ENCODE results near the gene CNIH3. TPM values are rescaled to one million over a fixed set of nuclear protein-coding genes. Genes with fewer than 3 reads are reported as not detected.

Gene CNIH3
- total and polyA plus RNA-seq, 2 donors (not counting 3 experiments of a cell fraction or from before 2014, with no cell fraction given), result 1.3 to 2.5 TPM

- BruUV-seq (replicated peaks), result no TSS peak
- intact Hi-C loops (cut with micrococcal nuclease) (loop anchor here (5.0 kb wide), 1 partner anchor 53 kb away; no protein-coding TSS in a partner anchor), dilution Hi-C loops (cut with MboI; ENCODE audit: extremely low pct_ligation_motif_present, low sequenced_read_pairs) (no loop called here)
- DNase-seq (ENCODE audit: low read depth, low spot score) (no peak), FAIRE-seq (no peak)
- Histone ChIP-seq H3K9ac (replicated peaks; ENCODE audit: extremely low read depth, insufficient read depth, low read length) (no peak overlapping the region), H2AFZ (ENCODE audit: low read depth, low read length) (no peak overlapping the region), H3K36me3 (ENCODE audit: control insufficient read depth in 2 of 2, extremely low read depth in 1 of 2, insufficient read depth in 2 of 2, low read length in 2 of 2) (no peaks in the 10 kb centered on the region), H3K27me3 (ENCODE audit: control insufficient read depth in 2 of 2, insufficient read depth in 2 of 2, low read length in 2 of 2) (no peaks in the 10 kb centered on the region), H4K20me1 (replicated peaks; ENCODE audit: control insufficient read depth, extremely low read depth, insufficient read depth, low read length) (no peaks in the 10 kb centered on the region), H3K4me2 (ENCODE audit: insufficient read depth, low read length) (no peak overlapping the region), H3K4me3 (replicated peaks in 1 of 3; ENCODE audit: insufficient read depth in 1 of 3, low read depth in 1 of 3, low read length in 3 of 3) (no peak overlapping the region), H3K27ac (ENCODE audit: insufficient read depth, low read depth, low read length) (no peak overlapping the region), H3K9me1 (replicated peaks; ENCODE audit: control insufficient read depth, extremely low read depth, insufficient read depth, low read length) (no peaks in the 10 kb centered on the region), H3K4me1 (ENCODE audit: control insufficient read depth, extremely low read depth, insufficient read depth, low read length) (no peaks in the 10 kb centered on the region), H3K79me2 (ENCODE audit: control insufficient read depth, insufficient read depth, low read length) (no peaks in the 10 kb centered on the region), H3K9me3 (replicated peaks; ENCODE audit: control insufficient read depth, insufficient read depth, low read length) (no peaks in the 10 kb centered on the region)
- TF ChIP-seq MAX (IDR thresholded peaks at IDR 0.05; ENCODE audit: insufficient read depth, insufficient read length) (no peak), MYC (IDR thresholded peaks at IDR 0.05; ENCODE audit: low read depth, low read length) (no peak), FOS (IDR thresholded peaks at IDR 0.05; ENCODE audit: borderline replicate concordance, insufficient read depth, low read length) (no peak)
- CTCF ChIA-PET, result no interaction called here
- POLR2A ChIA-PET, result no interaction called here
Observed at GRCh38 chr1:224760163-224760562, 144.0 kb downstream of the CNIH3 start.

DNA sequence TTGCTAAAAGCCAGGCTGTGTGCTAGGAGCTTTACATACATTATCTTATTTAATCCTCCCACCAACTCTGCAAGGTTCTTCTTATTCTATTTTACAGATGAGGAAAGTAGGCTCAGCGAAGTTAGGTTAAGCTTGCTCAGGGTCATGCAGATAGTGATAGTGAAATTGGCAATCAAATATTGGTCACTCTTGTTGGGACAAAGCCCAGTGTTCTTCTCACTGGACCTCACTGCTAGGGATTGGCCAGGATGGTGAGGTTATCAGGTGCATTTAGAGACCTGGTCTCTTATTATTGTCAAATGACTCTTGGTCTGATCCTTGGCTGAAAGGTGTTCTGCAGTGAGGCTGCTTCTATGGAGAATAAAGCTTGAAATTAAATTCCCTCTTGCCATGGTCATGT, 145.1 kb downstream of the CNIH3 start:
- DNase-seq (ENCODE audit: low read depth, low spot score) (no peak), FAIRE-seq (no peak)
- Histone ChIP-seq H3K9ac (replicated peaks; ENCODE audit: extremely low read depth, insufficient read depth, low read length) (no peak overlapping the region), H3K4me2 (ENCODE audit: insufficient read depth, low read length) (no peak overlapping the region), H2AFZ (ENCODE audit: low read depth, low read length) (no peak overlapping the region), H3K36me3 (ENCODE audit: control insufficient read depth in 2 of 2, extremely low read depth in 1 of 2, insufficient read depth in 2 of 2, low read length in 2 of 2) (no peaks in the 10 kb centered on the region), H3K9me3 (replicated peaks; ENCODE audit: control insufficient read depth, insufficient read depth, low read length) (no peaks in the 10 kb centered on the region), H3K9me1 (replicated peaks; ENCODE audit: control insufficient read depth, extremely low read depth, insufficient read depth, low read length) (no peaks in the 10 kb centered on the region), H3K79me2 (ENCODE audit: control insufficient read depth, insufficient read depth, low read length) (no peaks in the 10 kb centered on the region), H4K20me1 (replicated peaks; ENCODE audit: control insufficient read depth, extremely low read depth, insufficient read depth, low read length) (no peaks in the 10 kb centered on the region), H3K4me3 (replicated peaks in 1 of 3; ENCODE audit: insufficient read depth in 1 of 3, low read depth in 1 of 3, low read length in 3 of 3) (no peak overlapping the region), H3K27me3 (ENCODE audit: control insufficient read depth in 2 of 2, insufficient read depth in 2 of 2, low read length in 2 of 2) (no peaks in the 10 kb centered on the region), H3K4me1 (ENCODE audit: control insufficient read depth, extremely low read depth, insufficient read depth, low read length) (no peaks in the 10 kb centered on the region), H3K27ac (ENCODE audit: insufficient read depth, low read depth, low read length) (no peak overlapping the region)
- CTCF ChIA-PET, result no interaction called here
- BruUV-seq (replicated peaks), result no TSS peak
- POLR2A ChIA-PET, result no interaction called here
- intact Hi-C loops (cut with micrococcal nuclease), result loop anchor here (5.0 kb wide), 1 partner anchor 54 kb away; no protein-coding TSS in a partner anchor
- TF ChIP-seq POLR2AphosphoS5 (IDR thresholded peaks at IDR 0.05; ENCODE audit: insufficient read depth, low read depth, low read length), result no peak
- no peak for TF ChIP-seq JUN (IDR thresholded peaks at IDR 0.05; ENCODE audit: borderline replicate concordance, insufficient read depth, insufficient read length, low read depth)
- no peak for TF ChIP-seq MYC (IDR thresholded peaks at IDR 0.05; ENCODE audit: low read depth, low read length)
- TF ChIP-seq, protein P1, sequence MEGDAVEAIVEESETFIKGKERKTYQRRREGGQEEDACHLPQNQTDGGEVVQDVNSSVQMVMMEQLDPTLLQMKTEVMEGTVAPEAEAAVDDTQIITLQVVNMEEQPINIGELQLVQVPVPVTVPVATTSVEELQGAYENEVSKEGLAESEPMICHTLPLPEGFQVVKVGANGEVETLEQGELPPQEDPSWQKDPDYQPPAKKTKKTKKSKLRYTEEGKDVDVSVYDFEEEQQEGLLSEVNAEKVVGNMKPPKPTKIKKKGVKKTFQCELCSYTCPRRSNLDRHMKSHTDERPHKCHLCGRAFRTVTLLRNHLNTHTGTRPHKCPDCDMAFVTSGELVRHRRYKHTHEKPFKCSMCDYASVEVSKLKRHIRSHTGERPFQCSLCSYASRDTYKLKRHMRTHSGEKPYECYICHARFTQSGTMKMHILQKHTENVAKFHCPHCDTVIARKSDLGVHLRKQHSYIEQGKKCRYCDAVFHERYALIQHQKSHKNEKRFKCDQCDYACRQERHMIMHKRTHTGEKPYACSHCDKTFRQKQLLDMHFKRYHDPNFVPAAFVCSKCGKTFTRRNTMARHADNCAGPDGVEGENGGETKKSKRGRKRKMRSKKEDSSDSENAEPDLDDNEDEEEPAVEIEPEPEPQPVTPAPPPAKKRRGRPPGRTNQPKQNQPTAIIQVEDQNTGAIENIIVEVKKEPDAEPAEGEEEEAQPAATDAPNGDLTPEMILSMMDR (IDR thresholded peaks at IDR 0.05; ENCODE audit: extremely low read depth in 1 of 2, insufficient read depth in 1 of 2, low read depth in 1 of 2, low read length in 2 of 2), result no peak
- TF ChIP-seq GATA2 (IDR thresholded peaks at IDR 0.05; ENCODE audit: insufficient read depth, insufficient read length, low read depth, low read length), result no peak
- TF ChIP-seq MAX (IDR thresholded peaks at IDR 0.05; ENCODE audit: insufficient read depth, insufficient read length), result no peak
- no peak for TF ChIP-seq FOS (IDR thresholded peaks at IDR 0.05; ENCODE audit: borderline replicate concordance, insufficient read depth, low read length)
- TF ChIP-seq POLR2A (IDR thresholded peaks at IDR 0.05; ENCODE audit: low read depth, low read length), result no peak
- no peak for TF ChIP-seq EZH2 (IDR thresholded peaks at IDR 0.05; ENCODE audit: borderline replicate concordance, low read depth, low read length, severe bottlenecking)
- dilution Hi-C loops (cut with MboI; ENCODE audit: extremely low pct_ligation_motif_present, low sequenced_read_pairs), result no loop called here

Data from endothelial cell of umbilical vein (primary cell).